ENCODE data around the gene LSM2.
"Not testable (repeated sequence)": the region's sequence is repeated elsewhere in the genome, so short reads cannot be mapped to it uniquely, and the experiment has no call there.

LSM2 gene

DNA sequence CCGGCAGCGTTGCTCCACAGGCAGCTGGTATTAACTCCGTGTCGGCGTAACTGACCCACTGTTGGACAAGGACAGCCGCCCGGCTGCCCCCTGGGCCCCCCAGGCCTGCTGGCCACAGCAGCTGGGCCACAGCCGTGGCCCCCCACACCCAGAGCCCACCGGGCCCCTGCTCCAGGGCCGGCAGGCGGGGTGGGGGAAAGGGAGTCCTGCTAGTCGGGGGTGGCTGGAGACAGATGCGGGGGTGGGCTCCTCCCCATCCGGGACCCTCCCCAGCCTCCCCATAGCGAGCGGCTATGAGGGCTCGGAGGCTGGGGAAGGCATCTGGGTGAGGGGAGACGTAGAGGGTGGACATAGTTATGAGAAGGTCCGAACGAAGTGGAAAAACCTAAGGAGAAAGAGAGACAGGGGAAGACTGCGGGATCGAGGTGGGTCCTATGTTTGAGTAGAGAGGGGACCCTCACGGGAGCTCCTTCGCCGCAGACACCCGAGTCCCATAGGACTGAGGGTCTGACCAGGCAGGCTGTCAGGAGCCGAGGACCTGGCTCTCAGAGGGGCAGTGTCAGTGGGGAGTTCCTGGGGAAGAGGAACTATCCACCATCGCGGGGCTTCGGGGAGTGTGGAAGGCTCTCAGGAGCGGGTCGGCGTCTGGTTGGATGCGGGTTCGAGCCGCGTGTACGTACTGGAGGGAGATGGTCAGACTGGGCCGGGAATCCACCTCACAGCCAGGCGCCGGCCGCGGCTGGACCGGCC lies 11.7 kb downstream of the LSM2 start:
- DNase-seq, result peak; percentile 25

DNA sequence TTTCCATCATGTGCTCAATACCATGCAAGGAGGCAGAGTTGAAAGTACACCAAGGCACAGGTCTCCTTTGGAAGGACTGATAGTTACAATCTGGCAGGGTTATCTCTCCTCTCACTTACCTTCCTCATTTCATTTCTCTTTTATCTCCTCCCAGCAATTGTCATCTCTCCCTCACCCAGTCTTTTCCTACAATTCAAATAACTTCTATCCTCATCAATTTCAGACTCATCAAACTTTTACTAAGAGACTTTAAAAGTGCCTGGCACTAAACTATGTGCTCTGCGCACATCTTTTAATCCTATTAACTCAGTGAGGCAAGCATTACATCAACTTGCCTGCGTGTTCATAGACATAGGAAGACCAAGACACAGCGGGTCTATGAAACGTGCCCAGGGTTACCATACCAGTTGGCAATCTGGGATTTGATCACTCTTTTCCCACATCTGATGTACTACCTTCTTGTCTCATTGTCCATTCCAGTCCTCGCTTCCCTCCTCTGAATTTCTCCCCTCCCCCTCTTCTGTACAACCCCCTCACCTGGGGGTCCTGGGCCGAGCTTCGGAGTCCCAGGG lies 12.4 kb downstream of the LSM2 start:
- DNase-seq, result no peak

DNA sequence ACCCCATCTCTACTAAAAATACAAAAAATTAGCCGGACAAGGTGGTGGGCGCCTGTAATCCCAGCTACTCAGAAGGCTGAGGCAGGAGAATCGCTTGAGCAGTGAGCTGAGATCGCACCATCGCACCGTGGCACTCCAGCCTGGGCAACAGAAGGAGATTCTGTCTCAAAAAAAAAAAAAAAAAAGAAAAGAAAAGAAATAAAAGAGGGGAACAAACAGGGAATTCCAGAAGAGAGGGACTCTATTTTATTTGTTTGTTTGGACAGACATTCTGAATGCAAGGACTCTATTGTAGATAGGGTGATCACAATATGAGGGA lies 12.9 kb downstream of the LSM2 start:
- not testable (repeated sequence) for DNase-seq

DNA sequence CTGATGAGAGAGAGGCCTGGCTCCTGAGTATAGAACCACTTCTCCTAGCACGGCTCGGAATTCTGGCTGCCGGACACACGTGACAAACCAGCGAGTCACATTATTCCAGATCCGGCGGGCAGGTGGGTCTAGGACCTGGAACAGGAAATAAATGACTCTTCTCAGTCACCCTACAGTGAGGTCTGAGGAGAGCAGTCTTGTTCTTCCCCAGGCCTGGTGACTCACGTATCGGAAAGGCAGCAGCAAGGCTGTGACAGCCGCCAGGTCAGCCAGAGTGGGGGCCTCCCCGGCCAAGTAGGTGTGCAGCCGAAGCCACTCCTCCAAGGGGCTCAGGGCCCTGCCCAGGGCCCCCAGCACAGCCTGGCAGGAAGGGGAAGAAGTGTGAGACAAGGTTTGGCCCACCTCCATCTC lies 14.0 kb downstream of the LSM2 start:
- no peak for DNase-seq

DNA sequence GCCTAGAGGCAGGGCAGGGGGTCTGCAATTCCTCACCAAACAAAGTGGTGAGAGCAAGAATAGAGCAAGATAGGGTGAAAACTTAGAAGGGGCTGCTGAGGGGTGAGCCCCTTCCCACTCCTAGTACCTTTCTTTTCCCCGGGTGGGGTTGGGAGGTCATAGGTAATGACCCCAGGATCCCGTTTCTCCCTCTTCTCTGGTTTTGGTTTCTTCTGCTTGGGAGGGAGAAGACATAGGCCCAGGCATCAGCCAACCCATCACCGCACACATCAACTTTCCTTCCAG lies 14.7 kb downstream of the LSM2 start:
- no peak for DNase-seq

DNA sequence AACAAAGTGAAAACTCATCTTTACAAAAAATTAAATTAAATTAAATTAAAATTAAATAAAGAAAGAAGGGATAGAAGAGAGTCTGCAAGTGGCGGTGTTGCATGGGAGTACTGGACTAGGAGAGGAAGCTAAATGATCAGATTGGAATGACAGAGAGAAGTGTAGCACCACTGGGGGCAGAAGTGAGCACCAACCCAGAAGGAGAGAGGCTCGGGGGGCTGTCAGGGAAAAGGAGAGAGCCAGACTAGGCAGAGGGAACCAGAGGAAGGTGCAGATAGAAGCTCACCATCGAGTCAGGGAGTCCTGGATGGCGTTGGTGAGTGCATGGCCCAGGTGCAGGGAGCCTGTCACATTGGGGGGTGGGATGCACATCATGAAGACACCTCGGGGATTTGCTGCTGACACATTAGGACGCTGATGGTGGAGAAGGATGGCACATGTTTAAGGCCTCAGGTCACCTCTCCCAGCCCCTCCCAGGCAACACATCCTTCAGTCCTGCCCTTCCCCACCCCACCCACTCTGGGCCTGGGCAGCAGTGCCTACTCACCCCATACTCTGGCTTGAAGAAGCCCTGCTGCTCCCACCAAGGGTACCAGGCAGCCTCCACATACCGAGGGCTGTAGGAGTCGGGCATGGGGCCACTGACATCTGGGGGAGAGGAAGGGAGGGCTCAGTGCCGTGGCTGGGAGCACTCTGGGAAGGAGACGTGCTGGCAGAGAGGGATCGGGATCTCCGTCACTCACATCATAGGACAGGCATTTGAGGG lies 15.3 kb downstream of the LSM2 start:
- DNase-seq, result peak; percentile 50

DNA sequence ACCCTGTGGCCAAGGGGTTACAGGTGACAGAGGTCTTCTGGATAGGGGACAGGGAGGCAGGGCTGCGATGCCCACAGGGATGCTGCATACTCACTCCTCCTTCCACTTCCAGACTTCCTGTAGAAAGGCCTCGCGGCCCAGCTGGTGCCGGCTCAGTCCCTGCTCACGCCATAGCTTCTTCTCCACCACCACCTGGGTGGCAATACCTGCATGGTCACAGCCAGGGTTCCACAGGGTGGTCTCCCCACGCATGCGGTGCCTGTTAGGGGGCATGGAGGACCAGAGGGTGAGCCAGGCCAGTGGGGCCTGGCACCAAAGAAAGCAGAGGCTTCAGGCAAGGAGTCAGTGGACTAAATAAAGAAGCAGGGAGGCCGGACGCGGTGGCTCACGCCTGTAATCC lies 21.3 kb downstream of the LSM2 start:
- DNase-seq, result no peak

DNA sequence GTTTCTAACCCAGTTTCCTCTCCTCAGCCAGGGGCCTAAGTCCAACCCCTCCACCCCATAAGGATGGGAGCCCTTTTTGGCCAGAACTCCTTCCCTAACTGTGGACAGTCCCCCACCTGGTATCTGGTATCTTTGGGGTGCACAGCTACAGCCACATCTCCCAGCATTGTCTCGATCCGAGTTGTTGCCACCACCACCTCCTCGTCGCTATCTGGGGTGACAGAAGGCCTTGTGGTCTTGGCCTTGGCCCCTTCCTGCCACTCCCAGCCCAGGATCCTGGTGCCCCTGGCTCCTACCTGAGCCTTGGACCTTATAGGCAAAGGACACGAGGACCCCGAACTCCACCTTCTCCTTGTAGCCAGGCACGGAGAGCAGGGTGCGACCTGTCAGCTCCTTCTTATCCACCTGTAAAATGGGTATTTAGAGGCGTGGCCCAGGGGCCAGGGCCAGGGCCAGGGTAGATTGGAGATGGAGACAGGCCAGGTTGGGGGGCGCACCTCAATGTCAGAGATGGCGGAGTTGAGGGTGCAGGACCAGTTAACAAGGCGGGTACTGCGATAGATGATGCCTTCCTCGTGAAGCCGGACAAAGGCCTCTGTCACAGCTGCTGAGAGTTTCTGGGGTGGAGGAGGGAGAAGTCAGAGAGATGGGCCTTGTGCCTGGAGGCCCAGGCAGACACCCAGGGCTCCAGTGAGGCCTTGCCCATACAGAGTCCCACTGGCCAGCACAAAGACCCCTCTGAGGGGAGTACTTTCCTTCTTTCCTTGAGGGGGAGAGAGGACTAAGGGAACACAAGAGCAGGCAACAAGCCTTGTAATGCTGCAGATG lies 22.5 kb downstream of the LSM2 start:
- DNase-seq, result no peak

DNA sequence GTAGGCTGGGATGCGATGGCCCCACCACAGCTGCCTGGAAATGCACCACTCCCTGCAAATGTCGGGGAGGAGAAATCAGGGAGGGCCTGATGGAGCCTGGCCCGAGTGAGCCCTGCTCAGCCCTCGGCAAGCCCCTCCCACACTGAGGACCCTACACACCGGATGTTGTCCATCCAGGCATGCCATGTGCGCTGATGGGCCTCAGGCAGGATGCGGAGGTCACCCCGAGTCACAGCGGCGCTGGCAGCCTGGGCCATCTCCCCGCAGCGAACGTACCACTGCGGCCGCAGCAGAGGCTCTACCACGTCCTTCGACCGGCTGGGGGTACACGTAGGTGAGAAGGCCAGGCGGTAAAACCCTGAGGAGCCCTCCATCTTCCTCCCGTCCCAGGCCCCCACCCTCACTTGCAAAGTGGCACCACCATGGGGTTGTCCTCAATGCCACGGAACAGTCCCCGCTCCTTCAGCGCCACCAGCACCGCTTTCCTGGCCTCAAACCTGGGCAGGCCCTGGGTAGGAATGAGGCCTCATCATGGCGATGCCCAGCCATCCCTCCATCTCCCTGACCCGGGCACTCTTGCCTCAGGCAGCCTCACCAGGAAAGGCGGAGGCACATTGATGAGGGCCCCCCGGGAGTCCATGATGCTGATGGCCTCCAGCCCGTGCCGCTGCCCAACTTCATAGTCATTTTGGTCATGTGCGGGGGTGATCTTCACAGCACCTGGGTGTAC lies 24.5 kb downstream of the LSM2 start:
- no peak for DNase-seq

DNA sequence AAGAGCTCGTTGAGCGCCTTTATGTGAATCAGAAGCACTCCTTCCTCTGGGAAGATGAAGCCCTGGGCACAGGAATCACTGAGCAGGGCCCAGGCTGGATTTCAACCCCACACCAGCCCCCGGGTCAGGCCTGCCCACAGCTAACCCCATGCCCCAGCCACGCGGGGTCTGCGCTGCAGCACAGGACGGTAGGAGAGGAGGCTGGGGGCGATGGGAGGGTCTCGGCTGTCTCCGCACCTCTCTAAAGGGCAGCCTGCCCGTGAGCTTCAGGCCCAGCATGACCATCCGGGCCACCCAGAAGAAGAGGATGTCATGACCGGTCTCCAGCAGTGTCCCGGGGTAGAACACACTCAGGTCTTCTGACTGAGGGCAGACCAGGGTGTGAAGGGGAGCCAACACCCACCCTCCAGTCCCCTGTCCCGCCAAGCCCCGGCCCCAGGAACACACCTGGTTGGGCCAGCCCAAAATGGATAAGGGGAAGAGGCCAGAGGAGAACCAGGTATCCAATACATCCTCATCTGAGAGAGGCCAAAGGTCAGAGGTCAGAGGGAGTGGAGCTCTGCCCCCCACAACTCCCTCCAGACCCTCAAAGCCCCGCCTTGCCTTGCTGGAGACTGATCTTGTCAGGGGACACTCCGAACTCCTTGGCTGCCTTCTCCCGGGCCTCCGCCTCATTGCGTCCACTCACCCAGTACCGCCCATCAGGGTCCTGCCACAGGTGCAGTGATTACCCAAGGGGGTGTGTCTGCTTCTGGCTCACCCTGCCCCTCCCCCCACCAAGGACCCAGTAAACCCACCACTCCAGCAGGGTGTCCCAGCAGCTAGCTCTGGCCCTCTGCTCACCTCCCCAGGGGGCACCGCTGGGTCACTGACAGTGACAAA lies 25.3 kb downstream of the LSM2 start:
- DNase-seq, result no peak

DNA sequence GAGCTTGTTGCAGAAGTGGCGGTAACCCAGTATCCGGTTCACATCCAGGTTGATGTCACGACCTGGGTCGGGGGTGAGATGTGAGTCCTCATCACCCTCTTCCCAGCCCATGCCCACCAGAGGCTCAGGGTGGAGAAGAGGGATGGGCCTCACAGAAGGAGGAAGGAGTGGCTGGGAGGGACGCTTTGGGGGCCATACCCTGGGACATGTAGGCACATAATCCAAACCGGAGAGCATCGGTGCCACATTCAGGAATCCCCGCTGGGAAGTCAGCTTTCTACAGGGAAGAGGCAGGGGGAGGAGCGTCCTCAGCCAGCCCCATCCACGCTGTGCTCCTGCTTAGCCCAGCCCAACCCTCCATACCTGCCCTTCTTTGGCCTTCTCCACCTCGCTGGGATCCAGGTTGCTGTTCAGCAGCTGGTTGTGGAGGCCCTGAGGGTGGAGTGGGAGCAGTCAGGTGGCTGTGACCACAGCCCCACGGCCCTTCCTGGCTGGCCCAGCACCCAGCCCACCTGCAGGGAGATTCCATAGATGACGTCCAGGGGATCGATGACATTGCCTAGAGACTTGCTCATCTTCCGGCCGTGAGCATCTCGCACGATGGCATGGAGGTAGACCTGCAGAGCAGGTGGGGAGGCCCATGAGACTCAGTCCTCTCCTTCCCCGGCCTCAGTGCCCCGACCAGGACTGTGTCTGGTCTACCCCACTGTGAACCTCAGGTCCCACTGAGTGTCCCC lies 26.1 kb downstream of the LSM2 start:
- DNase-seq, result no peak

DNA sequence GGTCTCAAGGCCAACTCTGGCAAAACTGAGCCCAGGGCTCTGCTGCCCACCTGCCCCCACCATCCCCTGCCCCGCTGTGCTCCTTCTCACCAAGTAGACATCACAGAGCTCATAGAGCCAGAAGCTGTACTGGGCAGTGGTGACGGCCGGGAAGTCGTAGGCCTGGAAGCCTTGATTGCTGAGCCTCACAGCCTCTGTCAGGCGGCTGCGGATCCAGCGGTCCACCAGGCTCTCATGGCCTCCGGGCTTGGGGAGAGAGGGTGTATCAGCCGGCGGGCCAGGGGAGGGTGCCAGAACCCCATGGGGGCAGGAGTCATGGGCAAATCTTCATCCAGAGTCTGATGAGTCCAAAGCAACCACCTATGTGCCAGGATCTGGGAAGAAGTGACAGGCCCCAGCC lies 26.9 kb downstream of the LSM2 start:
- DNase-seq, result no peak

DNA sequence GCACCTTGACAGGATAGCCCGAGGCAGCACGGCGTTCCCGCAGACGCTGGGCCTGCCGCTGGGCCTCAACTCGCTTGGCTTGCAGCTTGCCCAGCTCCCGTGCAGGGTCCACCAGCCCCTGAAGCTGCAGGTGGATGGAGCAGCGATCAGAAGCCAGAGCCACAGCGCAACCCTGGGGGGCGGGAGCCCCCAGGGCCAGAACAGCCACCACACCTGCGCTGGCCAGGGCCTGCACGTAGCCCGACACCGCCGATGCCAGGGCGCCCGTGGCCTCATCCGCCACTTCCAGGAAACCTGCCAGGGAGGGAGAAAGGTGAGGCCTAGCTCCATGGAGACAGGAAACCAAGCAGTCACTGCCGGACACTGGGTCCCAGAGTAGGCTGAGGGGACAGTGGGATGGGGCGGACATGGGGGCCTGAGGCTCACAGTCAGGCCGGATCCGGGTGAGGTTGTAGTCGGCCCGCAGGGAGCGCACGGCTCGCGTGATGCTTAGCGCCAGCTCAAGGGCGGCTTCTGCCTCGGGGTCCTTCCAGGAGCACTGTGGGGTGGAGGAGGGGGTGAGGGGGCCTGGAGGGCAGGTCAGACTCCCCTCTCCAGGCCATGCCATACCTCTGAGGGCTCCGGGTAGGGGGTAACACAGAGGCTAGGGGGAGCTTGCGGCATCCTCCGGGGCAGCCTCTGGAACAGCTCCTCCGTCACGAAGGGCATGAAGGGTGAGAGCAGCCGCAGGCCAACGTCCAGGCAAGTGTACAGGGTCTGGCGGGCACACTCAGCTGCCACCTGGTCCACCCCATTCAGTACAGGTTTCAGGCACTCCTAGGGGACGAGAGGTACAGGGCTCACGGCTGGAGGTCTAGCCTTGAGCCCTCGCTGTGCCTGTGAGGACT lies 27.5 kb downstream of the LSM2 start:
- no peak for DNase-seq

DNA sequence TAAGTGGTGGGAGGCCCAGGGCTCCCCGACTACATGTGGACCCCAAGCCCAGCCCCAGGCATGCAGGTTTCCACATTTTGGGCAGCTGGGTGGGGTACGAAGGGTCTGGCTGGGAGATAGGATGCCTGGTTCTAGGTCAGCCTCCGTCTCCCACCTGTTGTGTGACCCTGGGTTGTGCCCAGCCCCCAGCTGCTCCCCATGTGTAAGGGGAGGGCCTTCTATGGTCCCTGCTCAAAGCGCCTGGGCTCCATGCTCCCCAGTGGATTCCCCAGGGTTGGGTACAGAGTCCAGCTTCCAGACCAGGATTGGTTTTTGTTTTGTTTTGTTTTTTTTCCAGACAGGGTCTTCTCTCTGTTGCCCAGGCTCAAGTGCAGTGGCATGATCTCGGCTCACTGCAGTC lies 28.6 kb downstream of the LSM2 start:
- DNase-seq, result no peak

DNA sequence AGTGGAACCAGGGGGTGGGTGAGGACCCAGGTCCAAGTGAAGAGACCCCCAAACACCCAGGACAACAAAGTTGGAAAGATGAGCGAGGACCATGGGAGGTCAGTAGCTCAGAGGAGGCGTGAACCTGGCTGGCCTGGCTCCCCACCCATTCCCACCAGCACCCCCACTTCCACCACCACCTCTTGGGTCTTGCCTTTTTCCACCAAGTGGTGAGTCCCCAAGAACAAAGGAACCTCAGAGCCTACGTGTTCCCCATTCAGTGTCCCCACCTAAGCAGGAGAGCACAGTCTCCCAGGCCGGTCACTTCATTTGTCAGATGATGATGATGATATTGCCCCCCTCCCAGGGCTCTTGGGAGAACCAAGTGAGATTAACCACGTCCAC lies 29.1 kb downstream of the LSM2 start:
- DNase-seq, result no peak

DNA sequence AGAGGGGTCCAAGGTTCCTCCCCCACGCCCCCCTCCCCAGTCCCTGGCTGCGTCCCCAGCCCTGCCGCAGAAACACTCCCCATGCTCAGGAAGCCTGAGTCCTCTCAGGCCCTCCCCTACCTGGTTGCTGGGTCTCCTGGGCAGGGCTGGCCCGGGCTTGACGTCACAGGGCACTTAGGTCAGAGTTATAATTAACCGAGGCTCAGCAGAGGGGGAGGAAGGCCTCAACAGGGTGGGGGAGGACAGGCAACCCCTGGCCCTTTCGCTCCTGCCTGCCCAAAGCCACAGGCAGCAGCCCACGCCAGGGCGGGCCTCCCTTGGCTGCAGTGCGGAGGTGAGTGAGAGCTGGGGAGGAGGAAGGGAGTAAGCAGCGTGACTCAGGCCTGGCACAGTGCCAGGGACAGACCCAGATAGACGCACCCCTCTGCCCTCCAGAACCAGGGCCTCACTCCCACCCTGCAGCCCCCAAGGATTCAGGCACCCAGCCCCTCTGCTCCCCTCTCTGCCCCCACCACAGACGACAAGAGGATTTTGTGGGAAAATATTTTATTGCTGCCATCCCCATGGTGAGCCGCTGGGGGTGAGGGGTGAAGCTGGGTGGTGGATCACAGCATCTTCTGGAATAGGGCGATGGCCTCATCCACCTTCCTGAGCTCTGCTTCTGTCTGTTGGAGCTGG lies 29.6 kb downstream of the LSM2 start, which contains the start of gene VWA7:
Gene VWA7, minus strand, starts transcription at position 340 of the 678 bp plus-strand sequence. CDS start 549 bp downstream, outside the sequence.
- DNase-seq, result no peak

DNA sequence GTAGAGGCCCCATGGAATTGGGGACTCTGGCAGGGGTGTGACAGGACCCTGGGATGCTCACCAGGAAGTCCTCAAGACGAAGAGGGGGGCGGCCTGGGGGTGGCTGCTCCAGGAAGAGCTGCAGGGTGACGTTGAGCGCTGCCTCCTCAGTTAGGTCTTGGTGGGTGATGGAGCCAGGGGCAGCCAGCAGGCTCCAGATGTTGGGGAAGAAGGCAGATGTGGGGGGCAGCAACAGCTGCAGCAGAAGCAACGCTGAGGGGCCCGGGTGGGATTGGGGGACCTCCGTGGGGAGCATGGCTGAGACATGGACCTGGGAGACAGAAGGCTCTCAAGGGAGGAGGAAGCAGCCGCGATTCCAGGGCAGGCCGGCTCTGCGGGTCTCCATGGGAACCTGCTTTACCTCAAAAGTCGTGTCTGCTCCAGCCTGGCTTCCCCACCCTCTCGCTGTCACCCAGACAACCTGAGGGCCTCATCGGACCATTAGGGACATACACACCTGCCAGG lies 30.2 kb downstream of the LSM2 start:
- DNase-seq, result no peak

DNA sequence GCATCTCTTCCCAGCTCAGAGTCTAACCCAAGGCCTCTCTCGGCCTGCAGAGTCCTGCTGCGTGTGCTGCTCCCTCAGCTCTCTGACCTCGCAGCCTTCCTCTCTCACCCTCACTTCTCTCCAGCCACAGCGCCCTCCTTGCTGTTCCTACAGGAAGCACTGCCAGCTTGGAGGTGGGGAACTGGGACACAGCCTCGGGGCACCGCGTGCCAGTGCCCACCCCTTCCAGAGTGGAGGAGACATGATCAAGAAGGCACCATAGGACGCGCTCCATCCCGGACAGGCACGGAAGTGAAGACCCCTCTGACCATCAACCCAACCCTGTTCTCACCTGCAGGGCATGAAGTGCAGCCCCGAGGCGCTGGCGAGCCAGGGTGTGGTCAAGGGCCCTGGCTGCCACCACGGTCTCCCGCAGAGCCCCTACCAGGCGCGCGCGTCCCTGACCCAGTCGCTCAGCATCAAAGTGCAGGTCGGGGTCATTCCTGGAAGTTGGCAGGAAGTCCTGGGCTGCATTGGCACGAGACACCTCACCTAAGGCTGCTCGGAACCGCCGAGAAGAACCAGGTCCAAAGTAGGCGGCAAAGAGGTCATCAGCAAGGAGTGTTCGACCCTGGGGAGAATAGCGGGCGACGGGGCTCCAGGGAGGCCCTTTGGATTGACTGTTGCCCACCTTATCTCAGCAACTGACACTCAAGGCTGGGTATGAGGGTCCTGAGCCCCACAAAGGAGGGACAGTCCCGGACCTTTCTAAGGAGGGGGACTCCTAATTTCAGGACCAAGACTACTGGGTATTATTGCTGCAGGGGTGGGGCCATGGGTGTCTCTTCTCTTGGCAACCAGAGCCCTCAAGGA lies 30.9 kb downstream of the LSM2 start:
- no peak for DNase-seq

Data from NCI-H1694 treated with DMSO at 0.1 percent for 48 hours (cell line).